ENCODE results near the gene MERTK. TPM values are rescaled to one million over a fixed set of nuclear protein-coding genes. Genes with fewer than 3 reads are reported as not detected.
A peak's percentile ranks its signal among the peaks of the same experiment; 100 is the strongest.

MERTK gene
- total RNA-seq, 6 experiments from 2014 or later = 10.6 to 18.3 (median 13.1) TPM

DNA sequence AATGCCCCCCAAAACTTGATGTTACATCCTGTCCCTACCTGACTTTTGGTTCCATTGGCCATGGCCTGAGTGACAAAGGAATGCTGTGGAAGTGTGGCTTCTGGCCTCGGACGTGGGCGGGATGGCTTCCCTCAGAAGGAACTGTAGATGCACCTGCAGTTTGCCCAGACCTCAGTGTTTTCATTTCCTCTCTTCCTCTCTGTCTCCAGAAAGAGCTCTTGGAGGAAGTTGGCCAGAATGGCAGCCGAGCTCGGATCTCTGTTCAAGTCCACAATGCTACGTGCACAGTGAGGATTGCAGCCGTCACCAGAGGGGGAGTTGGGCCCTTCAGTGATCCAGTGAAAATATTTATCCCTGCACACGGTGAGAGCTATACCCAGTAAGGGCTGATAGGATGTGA is 95.6 kb downstream of the MERTK start:
- DNase-seq (no peak), ATAC-seq (peak in 3 of 4 donors; percentile 12 to 24 (median 23))
- H3K9me3 ChIP-seq = no peaks in the 10 kb centered on the region
- H3K27ac ChIP-seq = no peak overlapping the region
- no peak for TF ChIP-seq POLR2A (IDR thresholded peaks at IDR 0.05)
- TF ChIP-seq, protein P1, sequence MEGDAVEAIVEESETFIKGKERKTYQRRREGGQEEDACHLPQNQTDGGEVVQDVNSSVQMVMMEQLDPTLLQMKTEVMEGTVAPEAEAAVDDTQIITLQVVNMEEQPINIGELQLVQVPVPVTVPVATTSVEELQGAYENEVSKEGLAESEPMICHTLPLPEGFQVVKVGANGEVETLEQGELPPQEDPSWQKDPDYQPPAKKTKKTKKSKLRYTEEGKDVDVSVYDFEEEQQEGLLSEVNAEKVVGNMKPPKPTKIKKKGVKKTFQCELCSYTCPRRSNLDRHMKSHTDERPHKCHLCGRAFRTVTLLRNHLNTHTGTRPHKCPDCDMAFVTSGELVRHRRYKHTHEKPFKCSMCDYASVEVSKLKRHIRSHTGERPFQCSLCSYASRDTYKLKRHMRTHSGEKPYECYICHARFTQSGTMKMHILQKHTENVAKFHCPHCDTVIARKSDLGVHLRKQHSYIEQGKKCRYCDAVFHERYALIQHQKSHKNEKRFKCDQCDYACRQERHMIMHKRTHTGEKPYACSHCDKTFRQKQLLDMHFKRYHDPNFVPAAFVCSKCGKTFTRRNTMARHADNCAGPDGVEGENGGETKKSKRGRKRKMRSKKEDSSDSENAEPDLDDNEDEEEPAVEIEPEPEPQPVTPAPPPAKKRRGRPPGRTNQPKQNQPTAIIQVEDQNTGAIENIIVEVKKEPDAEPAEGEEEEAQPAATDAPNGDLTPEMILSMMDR (IDR thresholded peaks at IDR 0.05) = no peak
- H3K4me3 ChIP-seq = no peak overlapping the region
- H3K27me3 ChIP-seq = no peaks in the 10 kb centered on the region
- no peaks in the 10 kb centered on the region for H3K4me1 ChIP-seq
- peaks cover 0 to 35% (median 16%) of the 10 kb centered on the region in 4 donors for H3K36me3 ChIP-seq
- 59% methylated on average over 4 of the region's 8 CpGs for WGBS (ENCODE audit: insufficient coverage, low coverage, low lambda C conversion rate, missing lambda C conversion rate)
- intact Hi-C loops (cut with DNase I) = no loop called here

DNA sequence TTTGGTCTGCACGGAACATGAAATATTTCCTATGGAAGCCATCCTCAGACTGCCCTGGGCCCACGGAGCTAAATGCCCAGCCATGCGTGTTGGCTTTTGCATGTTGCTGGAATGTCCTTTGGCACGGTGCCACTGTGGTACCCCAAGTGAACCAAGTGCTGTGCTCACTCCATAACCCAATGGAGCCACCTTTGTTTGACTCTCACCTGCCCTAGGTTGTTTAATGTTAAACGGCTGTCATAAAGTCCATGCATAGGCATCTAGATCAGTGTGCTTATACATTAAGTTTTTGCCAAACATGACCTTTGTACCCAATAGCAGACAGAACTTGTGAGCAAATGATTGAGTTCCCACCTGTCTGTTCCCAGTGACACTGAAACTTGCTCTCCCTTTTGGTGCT is 96.7 kb downstream of the MERTK start:
- no peak for TF ChIP-seq POLR2A (IDR thresholded peaks at IDR 0.05)
- TF ChIP-seq, protein P1 (IDR thresholded peaks at IDR 0.05) = no peak
- Histone ChIP-seq H3K4me1 (no peaks in the 10 kb centered on the region), H3K4me3 (no peak overlapping the region), H3K27ac (no peak overlapping the region), H3K36me3 (peaks cover 0 to 43% (median 16%) of the 10 kb centered on the region in 4 donors), H3K27me3 (no peaks in the 10 kb centered on the region), H3K9me3 (no peaks in the 10 kb centered on the region)
- intact Hi-C loops (cut with DNase I) = no loop called here
- ATAC-seq = no peak
- WGBS (ENCODE audit: insufficient coverage, low coverage, low lambda C conversion rate, missing lambda C conversion rate) = 67% methylated on average over 1 of the region's 5 CpGs
- DNase-seq = no peak

GRCh38 chr2:111999809-112000208 is 101.4 kb downstream of the MERTK start:
- Histone ChIP-seq H3K27me3 (no peaks in the 10 kb centered on the region), H3K27ac (no peak overlapping the region), H3K4me3 (no peak overlapping the region), H3K4me1 (no peaks in the 10 kb centered on the region), H3K9me3 (no peaks in the 10 kb centered on the region), H3K36me3 (peaks cover 0 to 58% (median 13%) of the 10 kb centered on the region in 4 donors)
- WGBS (ENCODE audit: insufficient coverage, low coverage, low lambda C conversion rate, missing lambda C conversion rate) = 96% methylated on average over 3 of the region's 4 CpGs
- intact Hi-C loops (cut with DNase I) = no loop called here
- no peak for ATAC-seq
- no peak for DNase-seq
- TF ChIP-seq, protein P1 (IDR thresholded peaks at IDR 0.05) = no peak
- no peak for TF ChIP-seq POLR2A (IDR thresholded peaks at IDR 0.05)

GRCh38 chr2:112000399-112001135 is 102.2 kb downstream of the MERTK start:
- Histone ChIP-seq H3K4me1 (no peaks in the 10 kb centered on the region), H3K27ac (no peak overlapping the region), H3K9me3 (no peaks in the 10 kb centered on the region), H3K4me3 (no peak overlapping the region), H3K36me3 (peaks cover 0 to 53% (median 10%) of the 10 kb centered on the region in 4 donors), H3K27me3 (no peaks in the 10 kb centered on the region)
- no peak for TF ChIP-seq POLR2A (IDR thresholded peaks at IDR 0.05)
- TF ChIP-seq, protein P1 (IDR thresholded peaks at IDR 0.05) = no peak
- DNase-seq (no peak), ATAC-seq (no peak)
- intact Hi-C loops (cut with DNase I) = no loop called here
- 72% methylated on average over 4 of the region's 5 CpGs for WGBS (ENCODE audit: insufficient coverage, low coverage, low lambda C conversion rate, missing lambda C conversion rate)

Data from right lobe of liver (tissue), 6 donors.